OCI-LY7 (cell line): ENCODE data around the gene LEPROT. TPM values are rescaled to one million over a fixed set of nuclear protein-coding genes. Genes with fewer than 3 reads are reported as not detected.

Source experiments
- BruUV-seq: library from RNA; stranded (reverse); fragments of 400-500 nt; replicated peaks from 2 replicates; lab custom pipeline; 2021; lab: Mats Ljungman, UMichigan
- CTCF ChIA-PET: fragments of 300-600 bp; sonication (Branson Sonifier 250); formaldehyde crosslinking; loops from one replicate; lab custom pipeline; 2022; ENCODE audit warnings: antibody characterized with exemption; ENCODE audit not compliant: unreplicated experiment; lab: Charles Lee
- POLR2A ChIA-PET: fragments of 300-600 bp; sonication (Branson Sonifier 250); formaldehyde crosslinking; loops from one replicate; lab custom pipeline; 2022; ENCODE audit warnings: antibody characterized with exemption; lab: Charles Lee
- DNase-seq: peaks from one replicate; pipeline ENCODE4 v3.0.0-alpha.2; 2015; ENCODE audit warnings: low spot score
- H2AFZ ChIP-seq: fragments of 200-600 bp; sonication (generic), shearing (Covaris generic); 2 replicates; pipeline ENCODE4 v1.6.1; 2014; ENCODE audit warnings: mild to moderate bottlenecking, antibody characterized with exemption, low read length, moderate library complexity
- H3K27ac ChIP-seq: fragments of 200-600 bp; sonication (generic); 2 replicates; pipeline ENCODE4 v1.5.1; 2014; ENCODE audit warnings: mixed run types, low read depth, mild to moderate bottlenecking, moderate library complexity, low read length, inconsistent platforms; ENCODE audit not compliant: poor library complexity, severe bottlenecking
- H3K36me3 ChIP-seq: fragments of 200-600 bp; sonication (generic); 2 replicates; pipeline ENCODE4 v1.6.1; 2014; ENCODE audit warnings: mild to moderate bottlenecking, antibody characterized with exemption, low read length, moderate library complexity, mixed read lengths; ENCODE audit not compliant: insufficient read depth
- H3K4me1 ChIP-seq: fragments of 200-600 bp; sonication (generic); 2 replicates; pipeline ENCODE4 v1.5.1; 2014; ENCODE audit warnings: mild to moderate bottlenecking, low read length; ENCODE audit not compliant: insufficient read depth, poor library complexity, severe bottlenecking
- H3K4me2 ChIP-seq: fragments of 200-600 bp; sonication (generic); 2 replicates; pipeline ENCODE4 v1.6.1; 2014; ENCODE audit warnings: mild to moderate bottlenecking, low read length
- H3K4me3 ChIP-seq: fragments of 200-600 bp; sonication (generic); 2 replicates; pipeline ENCODE4 v1.5.1; 2014; ENCODE audit warnings: mild to moderate bottlenecking, low read depth, low read length; ENCODE audit not compliant: poor library complexity, severe bottlenecking
- H3K79me2 ChIP-seq: fragments of 200-600 bp; sonication (generic); 2 replicates; pipeline ENCODE4 v1.6.1; 2016; ENCODE audit warnings: low read depth, mild to moderate bottlenecking, low read length, moderate library complexity, mixed read lengths; ENCODE audit not compliant: insufficient read depth
- H3K9me2 ChIP-seq: fragments of 200-600 bp; sonication (generic); 2 replicates; pipeline ENCODE4 v1.6.1; 2016; ENCODE audit warnings: mild to moderate bottlenecking, low read length, mixed read lengths; ENCODE audit not compliant: insufficient read depth
- H3K9me3 ChIP-seq: fragments of 200-600 bp; sonication (generic); 2 replicates; pipeline ENCODE4 v1.6.1; 2014; ENCODE audit warnings: mild to moderate bottlenecking, mixed run types, low read length, mixed read lengths
- H4K20me1 ChIP-seq: fragments of 200-600 bp; sonication (generic); 2 replicates; pipeline ENCODE4 v1.6.1; 2014; ENCODE audit warnings: mild to moderate bottlenecking, antibody characterized with exemption, low read length, moderate library complexity, mixed read lengths; ENCODE audit not compliant: insufficient read depth
- EZH2phosphoT487 ChIP-seq: fragments of 200-600 bp; sonication (generic); IDR thresholded peaks from 2 replicates; pipeline ENCODE4 v1.6.1; 2018; ENCODE audit warnings: low read depth, borderline replicate concordance, mild to moderate bottlenecking, mixed run types, antibody characterized with exemption, low read length, moderate library complexity, mixed read lengths
- intact Hi-C: fragments of 100-400 bp; cut with micrococcal nuclease; formaldehyde crosslinking; loops from one replicate; pipeline ENCODE4 v1.10.0; 2022; ENCODE audit not compliant: unreplicated experiment
- total RNA-seq, 2 experiments: library from RNA; depleted of rRNA in 1 of 2; stranded (reverse); fragments of >200 nt in 1 of 2; shearing (Covaris generic) in 1 of 2; gene quantifications; 2 replicates each; pipeline ENCODE4 v1.2.3, GENCODE V29; 2014 to 2022
- TF ChIP-seq, protein P1 (sequence below): fragments of 200-600 bp; sonication (generic); conservative IDR thresholded peaks from 2 replicates; pipeline ENCODE4 v1.5.1; 2014; ENCODE audit warnings: mild to moderate bottlenecking, antibody characterized with exemption, low read length, moderate library complexity, mixed read lengths

Gene LEPROT
- total RNA-seq, 2 experiments from 2014 or later = 14.5 to 22.7 TPM

DNA sequence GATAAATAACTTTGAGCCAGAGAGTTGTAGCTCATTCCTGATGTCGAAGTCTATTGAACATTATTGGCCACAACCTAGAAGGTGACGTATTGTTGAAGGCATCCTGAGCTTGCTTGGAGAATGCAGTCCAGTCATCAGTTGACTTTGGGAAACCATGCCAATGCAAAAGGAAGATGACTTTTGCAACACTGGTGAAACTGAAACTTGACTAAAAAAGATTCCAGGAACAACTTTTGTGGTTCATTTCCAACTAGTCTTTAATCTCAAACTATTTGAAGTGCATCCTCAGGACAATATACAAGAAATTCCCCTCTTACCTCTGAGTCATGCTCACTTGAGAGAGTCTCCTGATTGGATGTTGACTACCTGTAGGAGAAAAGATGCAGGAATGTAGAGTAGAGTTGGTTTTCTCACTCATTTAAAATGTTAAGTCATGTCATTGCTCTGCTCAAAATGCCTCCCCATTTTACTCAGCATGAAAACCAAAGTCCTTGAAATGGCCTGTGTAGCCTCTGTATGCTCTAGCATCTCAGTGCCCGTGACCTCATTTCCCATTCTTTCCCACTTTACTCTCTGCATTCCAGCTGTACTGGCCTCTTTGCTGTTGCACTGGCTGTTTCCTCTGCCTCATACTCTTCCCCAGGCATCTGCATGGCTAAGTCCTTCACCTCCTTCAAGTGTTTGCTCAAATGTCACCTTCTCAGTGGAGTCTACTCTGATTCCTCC lies 24.4 kb upstream of the LEPROT start:
- no peak for DNase-seq
- no peak overlapping the region for H2AFZ ChIP-seq
- CTCF ChIA-PET = no interaction called here

DNA sequence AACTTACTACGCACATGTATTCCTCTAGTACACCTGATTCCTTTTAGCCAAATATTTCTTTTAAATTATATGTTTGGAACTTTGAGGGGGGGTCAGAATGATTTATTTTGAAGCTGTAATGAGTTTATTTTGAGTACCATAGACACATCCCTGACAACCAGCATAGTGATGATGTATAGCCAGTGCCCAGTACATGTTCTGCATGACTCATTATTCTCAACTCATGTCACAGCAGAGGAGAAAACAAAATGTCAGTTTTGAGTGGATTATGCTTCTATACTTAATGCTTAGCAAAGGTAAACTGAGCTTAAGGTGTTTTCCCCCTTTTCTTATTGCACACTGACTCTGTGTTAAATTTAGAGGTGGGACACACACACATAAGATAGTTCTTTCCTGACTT lies 22.4 kb upstream of the LEPROT start:
- Histone ChIP-seq H3K79me2 (no peaks in the 10 kb centered on the region), H3K4me2 (no peak overlapping the region), H3K27ac (no peak overlapping the region), H2AFZ (no peak overlapping the region), H3K36me3 (peaks cover 17% of the 10 kb centered on the region; the same call in 1 of the 2 replicates), H3K4me3 (no peak overlapping the region), H3K4me1 (no peaks in the 10 kb centered on the region), H3K9me3 (no peaks in the 10 kb centered on the region), H4K20me1 (no peaks in the 10 kb centered on the region), H3K9me2 (no peaks in the 10 kb centered on the region)
- intact Hi-C loops = no loop called here
- ChIA-PET POLR2A (interaction anchor here (0.6 to 1.0 kb wide), 2 partner anchors 8 to 21 kb away, joined by 3 read pairs; no protein-coding TSS in a partner anchor), CTCF (no interaction called here)
- no peak for DNase-seq
- TF ChIP-seq, protein P1, sequence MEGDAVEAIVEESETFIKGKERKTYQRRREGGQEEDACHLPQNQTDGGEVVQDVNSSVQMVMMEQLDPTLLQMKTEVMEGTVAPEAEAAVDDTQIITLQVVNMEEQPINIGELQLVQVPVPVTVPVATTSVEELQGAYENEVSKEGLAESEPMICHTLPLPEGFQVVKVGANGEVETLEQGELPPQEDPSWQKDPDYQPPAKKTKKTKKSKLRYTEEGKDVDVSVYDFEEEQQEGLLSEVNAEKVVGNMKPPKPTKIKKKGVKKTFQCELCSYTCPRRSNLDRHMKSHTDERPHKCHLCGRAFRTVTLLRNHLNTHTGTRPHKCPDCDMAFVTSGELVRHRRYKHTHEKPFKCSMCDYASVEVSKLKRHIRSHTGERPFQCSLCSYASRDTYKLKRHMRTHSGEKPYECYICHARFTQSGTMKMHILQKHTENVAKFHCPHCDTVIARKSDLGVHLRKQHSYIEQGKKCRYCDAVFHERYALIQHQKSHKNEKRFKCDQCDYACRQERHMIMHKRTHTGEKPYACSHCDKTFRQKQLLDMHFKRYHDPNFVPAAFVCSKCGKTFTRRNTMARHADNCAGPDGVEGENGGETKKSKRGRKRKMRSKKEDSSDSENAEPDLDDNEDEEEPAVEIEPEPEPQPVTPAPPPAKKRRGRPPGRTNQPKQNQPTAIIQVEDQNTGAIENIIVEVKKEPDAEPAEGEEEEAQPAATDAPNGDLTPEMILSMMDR = no peak
- no peak for TF ChIP-seq EZH2phosphoT487
- BruUV-seq = no TSS peak

More for the DNA sequence above, 24.4 kb upstream of the LEPROT start:
- intact Hi-C loops = no loop called here
- Histone ChIP-seq H3K9me2 (no peaks in the 10 kb centered on the region), H4K20me1 (no peaks in the 10 kb centered on the region), H3K9me3 (no peaks in the 10 kb centered on the region), H3K4me3 (no peak overlapping the region), H3K4me1 (no peaks in the 10 kb centered on the region), H3K79me2 (no peaks in the 10 kb centered on the region), H3K27ac (no peak overlapping the region), H3K4me2 (no peak overlapping the region), H3K36me3 (peaks cover 17% of the 10 kb centered on the region; the same call in 1 of the 2 replicates)
- BruUV-seq = no TSS peak
- POLR2A ChIA-PET = no interaction called here
- TF ChIP-seq EZH2phosphoT487 = no peak
- TF ChIP-seq, protein P1 = no peak

DNA sequence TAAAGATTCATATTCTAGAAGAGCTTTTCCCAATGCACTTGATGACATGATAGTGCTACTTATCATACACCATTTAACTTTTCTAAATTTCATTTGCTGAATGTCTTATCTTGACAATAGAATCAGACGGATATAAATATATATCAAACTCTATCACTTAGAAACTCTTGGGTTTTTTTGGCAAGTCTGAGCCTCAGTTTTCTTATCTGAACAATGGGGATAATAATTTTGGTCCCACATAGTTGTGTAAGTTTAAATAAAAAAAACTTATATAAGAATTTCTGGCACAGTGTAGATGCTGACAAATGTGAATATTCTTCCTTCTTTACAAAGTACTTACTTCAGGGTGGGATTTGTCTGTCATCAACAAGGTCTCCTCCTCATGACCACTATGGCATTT lies 21.5 kb upstream of the LEPROT start:
- H3K36me3 ChIP-seq = peaks cover 17% of the 10 kb centered on the region; the same call in 1 of the 2 replicates
- no peaks in the 10 kb centered on the region for H3K4me1 ChIP-seq
- no peak for DNase-seq
- H3K9me3 ChIP-seq = no peaks in the 10 kb centered on the region
- CTCF ChIA-PET = no interaction called here
- no TSS peak for BruUV-seq
- intact Hi-C loops = no loop called here
- no peaks in the 10 kb centered on the region for H3K9me2 ChIP-seq
- H4K20me1 ChIP-seq = no peaks in the 10 kb centered on the region
- TF ChIP-seq, protein P1 = no peak
- TF ChIP-seq EZH2phosphoT487 = no peak
- POLR2A ChIA-PET = interaction anchor here (1.0 kb wide), 1 partner anchor 9 kb away, joined by 3 read pairs; no protein-coding TSS in a partner anchor
- no peak overlapping the region for H3K27ac ChIP-seq
- no peaks in the 10 kb centered on the region for H3K79me2 ChIP-seq
- H3K4me3 ChIP-seq = no peak overlapping the region
- no peak overlapping the region for H2AFZ ChIP-seq
- no peak overlapping the region for H3K4me2 ChIP-seq
